K562 (cell line): ENCODE data around the gene TYRO3. TPM values are rescaled to one million over a fixed set of nuclear protein-coding genes. Genes with fewer than 3 reads are reported as not detected.
A peak's percentile ranks its signal among the peaks of the same experiment; 100 is the strongest.

Experiments
- ATAC-seq: fragments of 200-7000 bp; cut with Tn5 transposase; 3 replicates; pipeline ENCODE4 v1.9.1; 2020; ENCODE audit warnings: moderate library complexity
- BruUV-seq: library from RNA; stranded (reverse); fragments of 400-500 nt; replicated peaks from 2 replicates; lab custom pipeline; 2021; lab: Mats Ljungman, UMichigan
- CTCF ChIA-PET: fragments of 300-600 bp; formaldehyde crosslinking; extraction: SDS; loops from one replicate; lab custom pipeline; 2021; ENCODE audit warnings: low intra/inter-chr PET ratio; lab: Yijun Ruan, JAX
- POLR2A ChIA-PET: fragments of 300-600, 350-650 bp; sonication (Branson Sonifier 250); formaldehyde crosslinking; extraction: SDS; loops from one replicate; lab custom pipeline; 2021; ENCODE audit warnings: antibody characterized with exemption, inconsistent platforms; lab: Yijun Ruan, JAX
- DNase-seq, 4 experiments: peaks; one replicate each; pipeline versions ENCODE4 v3.0.0 to v3.0.0-alpha.2; 2011 to 2018; ENCODE audit warnings: low spot score in 3 of 4, mixed read lengths in 3 of 4; ENCODE audit errors: extremely low read depth in 1 of 4
- FAIRE-seq: peaks from 2 replicates; lab custom pipeline; 2011; peaks lifted over from hg19 to GRCh38; lab: Jason Lieb, UNC
- H2AFZ ChIP-seq: 2 replicates; pipeline ENCODE4 v1.6.0; 2011; ENCODE audit warnings: low read depth, low read length, control low read depth, inconsistent platforms
- H3K27ac ChIP-seq: fragments of 200-600 bp; 3 replicates; pipeline ENCODE4 v1.8.0; 2011; ENCODE audit warnings: low read depth, mild to moderate bottlenecking, control low read depth, inconsistent platforms, low read length, moderate library complexity, mixed read lengths; ENCODE audit errors: extremely low read depth
- H3K27me3 ChIP-seq, 2 experiments: fragments of 300-600 bp in 1 of 2; 2 replicates in 1 of 2; 3 replicates in 1 of 2; pipeline versions ENCODE4 v1.6.0 to v1.8.0; 2011; ENCODE audit warnings: inconsistent platforms in 2 of 2, low read length in 2 of 2, mild to moderate bottlenecking in 1 of 2, mixed read lengths in 1 of 2, moderate library complexity in 1 of 2; ENCODE audit not compliant: control insufficient read depth in 2 of 2, insufficient read depth in 2 of 2
- H3K36me3 ChIP-seq: fragments of 300-600 bp; 3 replicates; pipeline ENCODE4 v1.8.0; 2011; ENCODE audit warnings: mild to moderate bottlenecking, low read length, inconsistent platforms; ENCODE audit not compliant: control insufficient read depth, insufficient read depth
- H3K4me1 ChIP-seq, 2 experiments: fragments of 200-600 bp in 1 of 2; replicated peaks in 1 of 2; 2 replicates in 1 of 2; 3 replicates in 1 of 2; pipeline versions ENCODE4 v1.5.1 to v1.8.0; 2011; ENCODE audit warnings: inconsistent platforms in 2 of 2, low read length in 2 of 2, mild to moderate bottlenecking in 1 of 2, mixed read lengths in 1 of 2, moderate library complexity in 1 of 2; ENCODE audit not compliant: control insufficient read depth in 2 of 2, insufficient read depth in 2 of 2
- H3K4me2 ChIP-seq: 2 replicates; pipeline ENCODE4 v1.6.1; 2011; ENCODE audit warnings: low read length, control low read depth, inconsistent platforms, mixed read lengths; ENCODE audit not compliant: insufficient read depth
- H3K4me3 ChIP-seq: fragments of 200-600 bp; sonication (generic), shearing (Covaris generic); 2 replicates; pipeline ENCODE4 v1.5.1; 2016; ENCODE audit warnings: control low read depth, inconsistent platforms
- H3K79me2 ChIP-seq: fragments of 200-600 bp; 3 replicates; pipeline ENCODE4 v1.8.0; 2011; ENCODE audit warnings: low read length, inconsistent platforms; ENCODE audit not compliant: control insufficient read depth, insufficient read depth
- H3K9ac ChIP-seq, 2 experiments: 2 replicates each; pipeline versions ENCODE4 v1.6.0 to v1.6.1; 2011; ENCODE audit warnings: low read depth in 2 of 2, low read length in 2 of 2, control low read depth in 1 of 2, inconsistent platforms in 1 of 2, mild to moderate bottlenecking in 1 of 2, mixed read lengths in 1 of 2; ENCODE audit not compliant: insufficient read depth in 1 of 2
- H3K9me1 ChIP-seq: one replicate; pipeline ENCODE4 v1.6.0; 2011; ENCODE audit warnings: inconsistent platforms, mild to moderate bottlenecking, low read length, moderate library complexity; ENCODE audit not compliant: control insufficient read depth, insufficient read depth
- H3K9me3 ChIP-seq: replicated peaks from 2 replicates; pipeline ENCODE4 v1.5.1; 2011; ENCODE audit warnings: low read depth, low read length, inconsistent platforms; ENCODE audit not compliant: control insufficient read depth, insufficient read depth
- H4K20me1 ChIP-seq: replicated peaks from 2 replicates; pipeline ENCODE4 v1.6.1; 2011; ENCODE audit warnings: low read length, inconsistent platforms, mixed read lengths; ENCODE audit not compliant: control insufficient read depth, insufficient read depth
- ATF7 ChIP-seq: fragments of 450-650 bp; IDR thresholded peaks from 2 replicates; pipeline ENCODE4 v1.7.1; 2014; ENCODE audit warnings: mild to moderate bottlenecking, moderate library complexity
- CBFA2T3 ChIP-seq: fragments of 450-650 bp; IDR thresholded peaks from 2 replicates; pipeline ENCODE4 v1.6.1; 2017
- E2F8 ChIP-seq: fragments of 450-650 bp; IDR thresholded peaks from 2 replicates; pipeline ENCODE4 v1.7.1; 2018; ENCODE audit warnings: mild to moderate bottlenecking, low read depth; ENCODE audit not compliant: partially characterized antibody
- EP300 ChIP-seq: IDR thresholded peaks from 2 replicates; pipeline ENCODE4 v1.6.1; 2012; ENCODE audit warnings: low read length, improper control_type of control experiment
- FOS ChIP-seq: IDR thresholded peaks from 3 replicates; pipeline ENCODE4 v1.6.1; 2011; ENCODE audit not compliant: insufficient read length; ENCODE audit errors: extremely low read depth
- KLF16 ChIP-seq: IDR thresholded peaks from 2 replicates; pipeline ENCODE4 v1.6.1; 2016; ENCODE audit warnings: antibody characterized with exemption
- SREBF2 ChIP-seq: sonication (generic); formaldehyde crosslinking; IDR thresholded peaks from 2 replicates; pipeline ENCODE4 v1.4.0; 2020; ENCODE audit warnings: mild to moderate bottlenecking, missing genetic modification reagents
- TBP ChIP-seq: optimal IDR thresholded peaks from 2 replicates; pipeline ENCODE3; 2011; ENCODE audit warnings: low read depth, low read length, improper control_type of control experiment
- WHSC1 ChIP-seq: IDR thresholded peaks from one replicate; pipeline ENCODE4 v1.6.1; 2012; ENCODE audit warnings: low read length, control low read depth, inconsistent platforms
- ZBTB11 ChIP-seq, 3 experiments: fragments of 200-800 bp in 1 of 3; fragments of 250-450 bp in 1 of 3; fragments of 450-650 bp in 1 of 3; sonication (Bioruptor Pico) in 1 of 3; sonication (Bioruptor generic) in 1 of 3; formaldehyde crosslinking in 1 of 3; IDR thresholded peaks; 2 replicates each; pipeline versions ENCODE4 v1.6.1 to v1.8.0; 2016 to 2022; ENCODE audit warnings: mild to moderate bottlenecking in 2 of 3, missing genetic modification characterization in 2 of 3, missing compliant biosample characterization in 1 of 3, moderate library complexity in 1 of 3
- ZBTB8A ChIP-seq: fragments of 450-650 bp; IDR thresholded peaks from 2 replicates; pipeline ENCODE4 v1.6.1; 2018; ENCODE audit warnings: mild to moderate bottlenecking, moderate library complexity; ENCODE audit not compliant: partially characterized antibody
- ZC3H8 ChIP-seq: fragments of 450-650 bp; IDR thresholded peaks from 2 replicates; pipeline ENCODE4 v1.6.1; 2017
- ZNF133 ChIP-seq: fragments of 250-450 bp; sonication (Bioruptor Pico); IDR thresholded peaks from 2 replicates; pipeline ENCODE4 v1.4.0; 2020; ENCODE audit warnings: mild to moderate bottlenecking
- ZNF347 ChIP-seq: fragments of 450-650 bp; formaldehyde crosslinking; IDR thresholded peaks from 2 replicates; pipeline ENCODE4 v1.4.0; 2020; ENCODE audit warnings: low read depth, mild to moderate bottlenecking, moderate library complexity
- WGBS: fragments of 100-300 bp; shearing (Covaris generic); methylation state at CpG from one replicate; pipeline ENCODE4 v1.1.6; 2016; ENCODE audit warnings: low coverage, mixed read lengths; ENCODE audit not compliant: insufficient coverage; ENCODE audit errors: missing lambda C conversion rate; 5-methylcytosine and 5-hydroxymethylcytosine counted together
- in situ Hi-C: fragments of 300-500 bp; cut with MboI; formaldehyde crosslinking; loops from 4 replicates; pipeline ENCODE4 v1.15.0; 2018; ENCODE audit warnings: inconsistent platforms, mixed read lengths
- intact Hi-C: fragments of 100-400 bp; cut with micrococcal nuclease; formaldehyde crosslinking; loops from 2 replicates; pipeline ENCODE4 v1.14.2; 2022
- polyA plus RNA-seq, 8 experiments: library from polyadenylated mRNA; depleted of rRNA in 4 of 8; stranded (reverse) in 5 of 8; unstranded in 3 of 8; fragments of >200 nt; fragmentation: Nextera tagmentation in 2 of 8; fragmentation: Illumina TruSeq in 1 of 8; extraction: Ambion mirVana in 2 of 8; extraction: Trizol in 1 of 8; gene quantifications; 2 replicates each; pipeline versions ENCODE4 v1.2.1 to v1.2.3, GENCODE V29; 2011 to 2014; ENCODE audit warnings: inconsistent platforms in 1 of 8, missing spikeins in 1 of 8
- total RNA-seq, 7 experiments: library from RNA; depleted of rRNA in 6 of 7; stranded (reverse); fragments of >200 nt in 6 of 7; fragmentation: Illumina TruSeq in 2 of 7; extraction: Trizol in 2 of 7; gene quantifications; 2 replicates each; pipeline versions ENCODE4 v1.2.1 to v1.2.3, GENCODE V29; 2011 to 2021; ENCODE audit warnings: low replicate concordance in 1 of 7
- TF ChIP-seq, protein P1 (sequence below), 2 experiments: fragments of 450-650 bp in 1 of 2; sonication (generic) in 1 of 2; formaldehyde crosslinking in 1 of 2; IDR thresholded peaks in 1 of 2; conservative IDR thresholded peaks in 1 of 2; 2 replicates each; pipeline versions ENCODE4 v1.6.1 to v1.8.1; 2016 to 2023; ENCODE audit warnings: mild to moderate bottlenecking in 2 of 2, moderate library complexity in 2 of 2, inconsistent platforms in 1 of 2, missing genetic modification reagents in 1 of 2

The TYRO3 gene
- total and polyA plus RNA-seq, 9 of the 15 experiments (the other 6 are each of a cell fraction or from before 2014, with no cell fraction given), result 2.6 to 39.6 (median 18.6) TPM

DNA sequence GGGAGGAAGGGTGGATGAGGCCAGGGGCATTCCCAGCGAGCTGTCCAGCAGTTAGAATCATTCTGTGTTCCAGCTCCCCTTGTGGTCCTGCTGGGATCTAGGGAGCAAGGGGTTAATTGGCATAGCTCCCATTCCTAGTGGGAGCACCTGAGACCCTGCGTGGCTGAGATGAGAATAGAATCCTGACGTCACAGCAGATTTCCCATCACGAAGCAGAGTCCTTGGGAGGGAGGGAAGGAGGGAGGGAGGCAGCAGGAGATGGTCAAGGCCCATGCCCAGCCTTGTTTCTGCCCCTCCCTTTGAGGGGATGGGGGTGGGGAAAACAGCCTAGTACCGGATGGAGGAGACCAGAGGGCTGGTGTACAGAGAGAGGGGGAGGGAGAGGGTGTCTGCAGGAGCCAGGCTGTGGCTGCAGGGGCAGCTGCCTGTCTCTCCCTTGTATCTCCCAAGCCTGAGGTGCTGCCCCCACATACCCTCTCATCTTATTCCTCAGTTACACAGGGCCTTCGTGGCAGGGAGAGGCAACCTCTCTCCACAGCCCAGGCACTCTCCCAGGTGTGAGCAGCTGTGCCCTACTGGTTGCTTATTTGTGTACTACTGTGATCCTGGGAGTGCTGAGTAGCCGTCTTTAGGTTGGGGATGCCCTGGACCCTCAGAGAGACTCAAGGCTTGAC, 5.4 kb downstream of the TYRO3 start:
- H3K4me3 ChIP-seq, result no peak overlapping the region
- no TSS peak for BruUV-seq
- ATAC-seq, result peak; percentile 71
- 0 out of 2 replicates have a peak, but pooled peaks cover 3% of the 10 kb centered on the region for H4K20me1 ChIP-seq
- peaks cover 53% of the 10 kb centered on the region for H3K36me3 ChIP-seq
- ChIA-PET POLR2A (interaction anchor here (0.6 to 2.9 kb wide), 15 partner anchors 9 to 519 kb away, joined by 3 to 14 read pairs (median 3); partner anchors contain the start of gene RPAP1), CTCF (no interaction called here)
- no peaks in the 10 kb centered on the region for H3K9me1 ChIP-seq
- H3K9me3 ChIP-seq, result no peaks in the 10 kb centered on the region
- no peak overlapping the region for H2AFZ ChIP-seq
- in situ Hi-C loops (no loop called here), intact Hi-C loops (no loop called here)
- peaks cover 15% of the 10 kb centered on the region for H3K79me2 ChIP-seq
- H3K9ac ChIP-seq, result peak overlapping the region in 1 of 2 experiments; percentile 53; a peak in 2 of 4 replicates
- DNase-seq, result peak; percentile 66 to 80 (median 74)
- no peak for FAIRE-seq
- H3K4me2 ChIP-seq, result peak overlapping the region; percentile 64
- peak overlapping the region; percentile 56 for H3K27ac ChIP-seq
- H3K4me1 ChIP-seq, result peaks cover 85 to 89% of the 10 kb centered on the region in 2 experiments
- 28% methylated on average over 5 of the region's 7 CpGs for WGBS
- H3K27me3 ChIP-seq, result no peaks in the 10 kb centered on the region
- no peak for TF ChIP-seq ZNF347 (CRISPR knock-in tag)
- no peak for TF ChIP-seq WHSC1
- no peak; the same call in 1 of the 2 replicates for TF ChIP-seq CBFA2T3
- no peak for TF ChIP-seq EP300
- TF ChIP-seq, protein P1, sequence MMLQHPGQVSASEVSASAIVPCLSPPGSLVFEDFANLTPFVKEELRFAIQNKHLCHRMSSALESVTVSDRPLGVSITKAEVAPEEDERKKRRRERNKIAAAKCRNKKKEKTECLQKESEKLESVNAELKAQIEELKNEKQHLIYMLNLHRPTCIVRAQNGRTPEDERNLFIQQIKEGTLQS (IDR thresholded peaks at IDR 0.05), result no peak
- TF ChIP-seq, protein P1 (CRISPR knock-in tag; conservative IDR thresholded peaks at IDR 0.05), result no peak
- no peak for TF ChIP-seq E2F8
- no peak for TF ChIP-seq ZC3H8
- TF ChIP-seq ZBTB11 (CRISPR knock-in tag; IDR thresholded peaks at IDR 0.05), result no peak
- 0 out of 2 replicates have a peak, but pooled peaks have one; percentile 30 for TF ChIP-seq KLF16
- no peak for TF ChIP-seq FOS
- no peak for TF ChIP-seq ZBTB8A
- TF ChIP-seq TBP, result no peak
- no peak for TF ChIP-seq ZNF133 (CRISPR knock-in tag)
- no peak for TF ChIP-seq ATF7
- no peak for TF ChIP-seq SREBF2 (CRISPR knock-in tag)
